VCaP (cell line): ENCODE measurements around the gene DYNLT1.

Experiments
- H3K27ac ChIP-seq: fragments of 450-650 bp; 2 replicates; pipeline ENCODE4 v1.5.1; 2017
- TF ChIP-seq, protein P1 (sequence below): fragments of 450-650 bp; conservative IDR thresholded peaks from 2 replicates; pipeline ENCODE4 v1.5.1; 2017; ENCODE audit warnings: mild to moderate bottlenecking, moderate library complexity

Gene DYNLT1

DNA sequence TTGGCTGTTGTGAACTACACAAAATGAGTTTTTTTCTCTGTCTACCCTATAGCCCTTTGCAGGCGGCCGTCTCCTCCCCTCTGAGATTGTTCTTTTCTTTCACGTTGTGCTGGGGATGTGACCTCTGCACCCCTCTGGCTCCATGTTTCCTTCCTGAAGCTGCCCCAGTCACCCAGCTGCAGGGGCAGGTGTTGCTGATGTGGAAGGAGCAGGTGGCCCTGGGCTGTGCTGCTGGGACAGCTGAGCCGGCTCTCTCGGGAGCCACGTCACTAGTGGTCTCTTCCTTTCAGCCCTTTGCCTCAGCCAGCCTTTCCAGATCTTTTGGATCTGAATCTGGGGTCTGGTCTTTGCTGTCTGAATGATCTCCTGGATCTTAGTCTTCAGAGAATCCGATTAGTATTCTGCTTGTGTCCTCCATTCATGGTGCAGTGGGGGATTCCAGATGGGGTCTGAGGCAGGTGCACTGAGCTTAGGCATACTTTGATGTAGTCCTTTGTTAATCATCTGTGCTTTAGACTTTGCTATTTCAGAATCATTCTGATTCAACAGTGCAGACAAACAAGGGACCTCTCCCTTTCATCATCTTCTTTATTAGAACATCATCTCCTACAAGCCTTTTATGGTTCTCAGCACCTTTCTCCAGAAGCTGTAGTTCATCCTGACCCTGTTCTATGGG lies 53.3 kb downstream of the DYNLT1 start:
- no peak overlapping the region for H3K27ac ChIP-seq
- TF ChIP-seq, protein P1, sequence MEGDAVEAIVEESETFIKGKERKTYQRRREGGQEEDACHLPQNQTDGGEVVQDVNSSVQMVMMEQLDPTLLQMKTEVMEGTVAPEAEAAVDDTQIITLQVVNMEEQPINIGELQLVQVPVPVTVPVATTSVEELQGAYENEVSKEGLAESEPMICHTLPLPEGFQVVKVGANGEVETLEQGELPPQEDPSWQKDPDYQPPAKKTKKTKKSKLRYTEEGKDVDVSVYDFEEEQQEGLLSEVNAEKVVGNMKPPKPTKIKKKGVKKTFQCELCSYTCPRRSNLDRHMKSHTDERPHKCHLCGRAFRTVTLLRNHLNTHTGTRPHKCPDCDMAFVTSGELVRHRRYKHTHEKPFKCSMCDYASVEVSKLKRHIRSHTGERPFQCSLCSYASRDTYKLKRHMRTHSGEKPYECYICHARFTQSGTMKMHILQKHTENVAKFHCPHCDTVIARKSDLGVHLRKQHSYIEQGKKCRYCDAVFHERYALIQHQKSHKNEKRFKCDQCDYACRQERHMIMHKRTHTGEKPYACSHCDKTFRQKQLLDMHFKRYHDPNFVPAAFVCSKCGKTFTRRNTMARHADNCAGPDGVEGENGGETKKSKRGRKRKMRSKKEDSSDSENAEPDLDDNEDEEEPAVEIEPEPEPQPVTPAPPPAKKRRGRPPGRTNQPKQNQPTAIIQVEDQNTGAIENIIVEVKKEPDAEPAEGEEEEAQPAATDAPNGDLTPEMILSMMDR = no peak

DNA sequence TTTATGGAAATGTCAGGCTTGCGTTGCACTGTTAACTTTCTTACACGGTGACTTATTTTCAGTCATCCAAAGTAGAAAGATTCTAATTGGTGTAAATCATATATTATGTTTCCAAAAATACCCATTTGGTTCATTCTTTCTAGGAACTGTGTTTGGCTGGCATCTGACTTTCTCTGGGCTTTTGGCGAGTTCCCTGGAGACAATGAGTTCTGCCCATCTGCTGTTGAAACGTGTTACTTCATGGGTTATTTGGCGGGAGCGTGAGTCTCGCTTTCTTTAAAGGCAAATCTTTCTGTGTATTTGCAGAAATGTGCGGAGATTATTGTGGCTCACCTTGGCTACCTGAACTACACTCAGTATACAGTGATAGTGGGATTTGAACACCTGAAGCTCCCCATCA lies 55.2 kb downstream of the DYNLT1 start:
- H3K27ac ChIP-seq = no peak overlapping the region
- TF ChIP-seq, protein P1 = no peak

DNA sequence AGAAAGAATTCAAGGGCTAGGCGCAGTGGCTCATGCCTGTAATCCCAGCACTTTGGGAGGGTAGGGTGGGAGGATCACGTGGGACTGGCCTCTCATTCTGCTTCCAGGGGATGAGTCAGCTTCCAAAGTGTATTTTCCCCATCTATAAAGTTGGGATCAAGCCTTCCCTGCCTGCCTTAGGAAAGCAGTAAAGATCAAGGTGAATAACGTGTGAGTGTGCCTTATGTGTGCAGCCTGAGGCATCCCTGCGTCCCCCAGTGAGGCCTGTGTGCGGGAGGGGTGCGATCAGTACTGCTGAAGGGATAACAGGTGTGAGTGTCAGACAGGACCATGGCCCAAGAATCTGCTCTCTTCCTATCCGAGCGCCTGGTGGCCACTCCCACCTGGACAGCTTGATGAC lies 57.9 kb downstream of the DYNLT1 start:
- H3K27ac ChIP-seq = no peak overlapping the region
- TF ChIP-seq, protein P1 = no peak
